A673 (cell line): Measurements from ENCODE around the gene PRKX. TPM values are rescaled to one million over a fixed set of nuclear protein-coding genes. Genes with fewer than 3 reads are reported as not detected.
"Not testable (repeated sequence)": the region's sequence is repeated elsewhere in the genome, so short reads cannot be mapped to it uniquely, and the experiment has no call there.

ENCODE experiments used
- BruUV-seq: library from RNA; stranded (reverse); fragments of 400-500 nt; replicated peaks from 2 replicates; lab custom pipeline; 2021; lab: Mats Ljungman, UMichigan
- CTCF ChIA-PET: fragments of 300-600 bp; sonication (Branson Sonifier 250); formaldehyde crosslinking; loops from one replicate; lab custom pipeline; 2022; ENCODE audit warnings: antibody characterized with exemption; lab: Charles Lee
- POLR2A ChIA-PET: fragments of 300-600 bp; sonication (Branson Sonifier 250); formaldehyde crosslinking; loops from one replicate; lab custom pipeline; 2022; ENCODE audit warnings: antibody characterized with exemption; ENCODE audit not compliant: low non-redundant PET; lab: Charles Lee
- DNase-seq: peaks from one replicate; pipeline ENCODE4 v3.0.0-alpha.2; 2015; ENCODE audit warnings: low spot score
- H3K27ac ChIP-seq: fragments of 200-600 bp; sonication (generic); 2 replicates; pipeline ENCODE4 v1.5.1; 2016; ENCODE audit warnings: mixed run types, low read depth, mild to moderate bottlenecking, mixed read lengths, antibody characterized with exemption, low read length; ENCODE audit not compliant: poor library complexity, severe bottlenecking
- H3K27me3 ChIP-seq: fragments of 200-600 bp; sonication (generic); replicated peaks from 2 replicates; pipeline ENCODE4 v1.6.1; 2017; ENCODE audit warnings: mixed run types, low read depth, mild to moderate bottlenecking, mixed read lengths, antibody characterized with exemption, low read length; ENCODE audit not compliant: insufficient read depth, poor library complexity
- H3K36me3 ChIP-seq: fragments of 200-600 bp; sonication (generic); 2 replicates; pipeline ENCODE4 v1.6.1; 2016; ENCODE audit warnings: mixed run types, mild to moderate bottlenecking, mixed read lengths, antibody characterized with exemption, low read length; ENCODE audit not compliant: insufficient read depth, poor library complexity, severe bottlenecking
- H3K4me1 ChIP-seq: fragments of 200-600 bp; sonication (generic); 2 replicates; pipeline ENCODE4 v1.6.1; 2017; ENCODE audit warnings: mixed run types, mild to moderate bottlenecking, mixed read lengths, antibody characterized with exemption, low read length; ENCODE audit not compliant: insufficient read depth, poor library complexity, severe bottlenecking
- H3K4me3 ChIP-seq: fragments of 200-600 bp; sonication (generic); 2 replicates; pipeline ENCODE4 v1.5.1; 2016; ENCODE audit warnings: low read depth, mixed run types, mild to moderate bottlenecking, mixed read lengths, low read length; ENCODE audit not compliant: poor library complexity, severe bottlenecking
- H3K9me3 ChIP-seq: fragments of 200-600 bp; sonication (generic); 2 replicates; pipeline ENCODE4 v1.6.1; 2016; ENCODE audit warnings: mixed run types, low read depth, mild to moderate bottlenecking, mixed read lengths, antibody characterized with exemption, low read length; ENCODE audit not compliant: poor library complexity, severe bottlenecking
- EZH2 ChIP-seq: fragments of 200-600 bp; sonication (generic); IDR thresholded peaks from 2 replicates; pipeline ENCODE4 v1.6.1; 2017; ENCODE audit warnings: borderline replicate concordance, low read depth, mild to moderate bottlenecking, mixed read lengths, antibody characterized with exemption, low read length; ENCODE audit not compliant: poor library complexity, severe bottlenecking
- intact Hi-C: fragments of 100-400 bp; cut with micrococcal nuclease; formaldehyde crosslinking; loops from one replicate; pipeline ENCODE4 v1.10.0; 2022; ENCODE audit not compliant: unreplicated experiment
- total RNA-seq: library from RNA; stranded (reverse); gene quantifications from 2 replicates; pipeline ENCODE4 v1.2.3, GENCODE V29; 2021
- TF ChIP-seq, protein P1 (sequence below): fragments of 300-800, 200-600 bp; sonication (generic); conservative IDR thresholded peaks from 2 replicates; pipeline ENCODE4 v1.5.1; 2017; ENCODE audit warnings: low read depth, mild to moderate bottlenecking, antibody characterized with exemption, low read length, moderate library complexity, mixed read lengths

PRKX gene
- total RNA-seq, 1 experiment from 2014 or later, result 42.6 TPM

DNA sequence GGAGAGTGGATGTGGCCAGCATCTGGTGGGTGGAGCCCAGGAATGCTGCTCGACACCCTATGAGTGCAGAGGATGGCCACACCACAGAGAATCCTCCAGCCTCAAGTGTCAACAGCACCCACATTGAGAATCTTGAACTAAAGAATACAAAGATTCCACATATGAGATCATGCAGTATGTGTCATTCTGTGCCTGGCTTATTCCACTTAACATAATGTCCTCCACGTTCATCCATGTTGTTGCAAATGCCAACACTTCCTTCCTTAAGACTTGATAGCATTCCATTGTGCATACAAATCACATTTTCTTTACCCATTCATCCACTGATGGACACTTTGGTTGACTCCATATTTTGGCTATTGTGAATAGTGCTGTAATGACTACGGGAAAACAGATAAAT, 145.8 kb downstream of the PRKX start:
- Histone ChIP-seq H3K4me3 (no peak overlapping the region), H3K27me3 (peaks cover 4% of the 10 kb centered on the region), H3K9me3 (no peaks in the 10 kb centered on the region), H3K4me1 (no peaks in the 10 kb centered on the region), H3K36me3 (no peaks in the 10 kb centered on the region), H3K27ac (no peak overlapping the region)
- ChIA-PET CTCF (no interaction called here), POLR2A (no interaction called here)
- no TSS peak for BruUV-seq
- no peak for DNase-seq
- intact Hi-C loops, result no loop called here
- TF ChIP-seq, protein P1, sequence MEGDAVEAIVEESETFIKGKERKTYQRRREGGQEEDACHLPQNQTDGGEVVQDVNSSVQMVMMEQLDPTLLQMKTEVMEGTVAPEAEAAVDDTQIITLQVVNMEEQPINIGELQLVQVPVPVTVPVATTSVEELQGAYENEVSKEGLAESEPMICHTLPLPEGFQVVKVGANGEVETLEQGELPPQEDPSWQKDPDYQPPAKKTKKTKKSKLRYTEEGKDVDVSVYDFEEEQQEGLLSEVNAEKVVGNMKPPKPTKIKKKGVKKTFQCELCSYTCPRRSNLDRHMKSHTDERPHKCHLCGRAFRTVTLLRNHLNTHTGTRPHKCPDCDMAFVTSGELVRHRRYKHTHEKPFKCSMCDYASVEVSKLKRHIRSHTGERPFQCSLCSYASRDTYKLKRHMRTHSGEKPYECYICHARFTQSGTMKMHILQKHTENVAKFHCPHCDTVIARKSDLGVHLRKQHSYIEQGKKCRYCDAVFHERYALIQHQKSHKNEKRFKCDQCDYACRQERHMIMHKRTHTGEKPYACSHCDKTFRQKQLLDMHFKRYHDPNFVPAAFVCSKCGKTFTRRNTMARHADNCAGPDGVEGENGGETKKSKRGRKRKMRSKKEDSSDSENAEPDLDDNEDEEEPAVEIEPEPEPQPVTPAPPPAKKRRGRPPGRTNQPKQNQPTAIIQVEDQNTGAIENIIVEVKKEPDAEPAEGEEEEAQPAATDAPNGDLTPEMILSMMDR, result no peak
- no peak for TF ChIP-seq EZH2

DNA sequence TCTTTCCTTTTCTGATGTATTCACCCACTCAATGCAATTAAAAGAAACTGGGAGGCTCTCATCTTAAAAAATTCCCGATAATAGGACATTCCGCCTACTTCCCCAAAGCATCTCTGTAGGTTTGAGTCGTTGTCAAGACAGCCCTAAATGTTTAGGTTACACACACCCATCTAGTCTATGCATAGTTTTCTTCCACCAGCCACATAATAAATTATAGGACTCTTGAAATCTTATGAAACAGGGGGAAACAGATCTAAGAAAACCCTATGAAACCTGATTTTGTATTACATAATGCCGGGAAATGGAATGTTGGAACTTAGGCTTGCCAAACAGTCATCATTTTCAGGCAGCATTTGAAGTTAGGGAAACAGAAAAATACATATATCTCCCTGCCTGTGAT, 150.0 kb downstream of the PRKX start:
- Histone ChIP-seq H3K27ac (no peak overlapping the region), H3K4me1 (no peaks in the 10 kb centered on the region), H3K27me3 (peaks cover 3% of the 10 kb centered on the region), H3K4me3 (no peak overlapping the region), H3K9me3 (no peaks in the 10 kb centered on the region), H3K36me3 (no peaks in the 10 kb centered on the region)
- no peak for DNase-seq
- intact Hi-C loops, result no loop called here
- POLR2A ChIA-PET, result no interaction called here
- TF ChIP-seq, protein P1, result no peak
- no peak for TF ChIP-seq EZH2
- no TSS peak for BruUV-seq
- CTCF ChIA-PET, result no interaction called here

DNA sequence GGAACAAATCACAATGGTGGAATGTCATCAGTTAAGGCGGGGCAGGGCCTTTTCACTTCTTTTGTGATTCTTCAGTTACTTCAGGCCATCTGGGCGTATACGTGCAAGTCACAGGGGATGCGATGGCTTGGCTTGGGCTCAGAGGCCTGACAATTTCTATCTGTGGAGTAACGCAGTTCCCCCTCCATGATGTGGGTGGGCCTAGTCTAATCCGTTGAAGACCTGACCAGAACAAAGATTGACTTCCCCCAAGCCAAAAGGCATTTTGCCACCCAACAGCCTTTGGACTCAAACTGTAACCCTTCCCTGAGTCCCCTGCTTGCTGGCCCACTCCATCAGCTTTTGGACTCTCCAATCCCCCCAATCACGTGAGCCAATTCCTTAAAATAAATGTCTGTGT, 153.4 kb downstream of the PRKX start:
- POLR2A ChIA-PET, H3K36me3 ChIP-seq, H3K27me3 ChIP-seq, H3K9me3 ChIP-seq, H3K27ac ChIP-seq, H3K4me1 ChIP-seq, intact Hi-C loops, H3K4me3 ChIP-seq, DNase-seq, BruUV-seq, CTCF ChIA-PET: not testable (repeated sequence)
